PC-9 (cell line): ENCODE data around the gene CNTLN.

Experiments used
- CTCF ChIP-seq: fragments of 200-600 bp; sonication (generic); conservative IDR thresholded peaks from 2 replicates; pipeline ENCODE4 v1.6.1; 2017; ENCODE audit warnings: mixed run types, antibody characterized with exemption, mild to moderate bottlenecking, moderate library complexity
- EZH2 ChIP-seq: fragments of 200-600 bp; sonication (generic); IDR thresholded peaks from 2 replicates; pipeline ENCODE4 v1.8.0; 2017; ENCODE audit warnings: antibody characterized with exemption, low read depth

- no peak for TF ChIP-seq CTCF
- TF ChIP-seq EZH2, result no peak
Measured at GRCh38 chr9:17521100-17521855, 386.4 kb downstream of the CNTLN start.
